IPS DF 4.7 (cell line): ENCODE data around the gene HOXD3.

Source experiments
- DNase-seq: peaks from one replicate; pipeline ENCODE4 v3.0.0-alpha.2; 2013; ENCODE audit warnings: low spot score; ENCODE audit errors: extremely low read depth

HOXD3 gene

DNA sequence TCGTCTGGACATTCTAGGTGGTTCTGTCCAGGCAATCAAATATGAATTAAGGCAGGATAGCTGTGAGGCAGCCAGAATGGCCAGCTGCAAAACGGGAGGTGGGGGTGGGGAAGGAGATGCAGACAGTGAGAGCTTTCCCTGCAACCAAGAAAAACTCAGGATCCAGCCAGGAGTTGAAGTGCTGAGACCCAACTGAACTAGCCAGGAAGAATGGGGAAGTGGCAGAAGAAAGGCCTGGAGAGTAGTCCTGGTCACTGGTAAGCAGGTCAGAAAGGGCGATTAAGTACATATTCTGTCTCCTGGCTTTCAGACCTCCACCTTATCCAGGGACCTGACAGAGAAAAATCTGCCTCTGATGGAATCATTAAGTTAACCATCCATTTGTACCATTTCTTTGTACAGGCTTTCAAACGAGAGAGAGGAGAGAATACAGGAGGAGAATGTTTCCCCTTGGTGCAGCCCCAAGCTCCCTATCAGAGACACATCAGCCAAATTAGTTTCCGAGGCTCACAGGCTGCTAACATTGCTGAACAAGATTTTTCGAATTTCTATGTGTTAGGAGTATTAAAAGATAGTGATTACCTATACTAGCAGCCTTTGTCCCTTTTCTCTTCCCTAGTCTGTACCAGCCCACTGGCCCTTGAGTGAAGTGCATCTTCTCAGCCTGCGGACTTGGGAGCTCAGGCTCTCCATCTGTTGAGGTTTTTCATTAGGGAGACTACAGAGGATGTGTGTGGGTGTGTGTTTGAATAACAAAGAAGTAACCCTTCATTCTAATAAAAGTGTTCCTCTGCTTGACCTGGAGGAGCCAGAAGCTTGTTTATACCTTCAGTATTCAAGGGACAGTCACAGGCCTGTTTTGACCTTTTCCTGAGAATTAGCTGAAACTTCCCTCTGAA, 18.9 kb downstream of the HOXD3 start:
- DNase-seq: no peak

DNA sequence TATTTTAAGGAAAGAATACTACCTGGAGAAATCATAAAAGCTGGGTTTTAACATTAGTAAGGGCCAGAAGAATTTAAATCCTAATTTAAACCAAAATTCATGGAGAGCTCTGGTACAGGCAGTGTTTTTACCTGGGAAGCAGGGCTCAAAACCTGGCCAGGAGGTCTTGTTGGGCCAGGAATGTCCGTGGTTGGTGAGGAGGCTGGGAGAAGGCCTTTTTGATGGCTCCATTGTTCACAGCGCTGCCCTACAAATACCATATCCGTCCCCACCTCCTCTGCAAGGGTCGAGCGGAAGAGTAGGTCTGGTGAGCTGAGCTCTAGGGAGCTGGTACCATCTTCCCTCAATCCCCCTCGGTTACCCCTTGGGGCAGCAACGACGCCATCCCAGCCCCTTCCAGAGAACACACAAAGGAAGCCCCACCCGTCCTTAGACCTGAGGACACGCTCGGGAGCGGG, 20.5 kb downstream of the HOXD3 start:
- DNase-seq: no peak

DNA sequence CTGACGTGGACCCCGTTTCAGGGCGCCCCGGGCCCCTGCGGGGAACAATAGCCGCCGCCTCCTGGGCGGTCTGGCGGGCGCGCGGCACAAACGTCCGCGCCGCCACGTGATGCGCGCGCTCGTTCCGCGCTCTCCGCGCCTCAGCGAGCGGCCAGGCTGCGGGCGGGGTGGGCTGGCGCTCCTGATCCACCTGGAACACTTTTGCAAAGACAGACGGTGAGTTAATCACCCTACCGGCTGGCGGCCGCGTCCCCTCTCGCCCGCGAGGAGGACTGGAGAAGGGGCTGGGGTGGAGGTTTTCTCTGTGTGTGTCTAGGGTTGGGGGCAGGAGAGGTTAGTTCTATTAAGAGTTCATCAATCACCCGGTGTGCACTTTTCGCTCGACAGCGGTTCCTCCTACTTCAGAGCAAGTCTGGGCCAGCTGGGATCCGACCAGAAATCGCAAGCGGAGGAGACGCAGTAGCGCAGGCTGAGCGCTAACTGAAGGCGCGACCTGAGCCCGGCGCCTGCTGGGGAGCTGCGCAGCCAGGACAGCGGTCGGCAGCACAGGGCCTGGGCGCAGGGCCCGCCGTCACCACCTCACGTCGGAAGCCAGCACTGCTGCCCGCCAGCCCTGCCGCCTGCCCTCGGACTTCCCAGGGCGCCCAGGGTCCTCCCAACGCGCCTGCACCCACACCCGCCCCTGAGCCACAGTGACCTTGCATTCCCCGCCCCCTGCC, 21.1 kb downstream of the HOXD3 start:
- DNase-seq: no peak

DNA sequence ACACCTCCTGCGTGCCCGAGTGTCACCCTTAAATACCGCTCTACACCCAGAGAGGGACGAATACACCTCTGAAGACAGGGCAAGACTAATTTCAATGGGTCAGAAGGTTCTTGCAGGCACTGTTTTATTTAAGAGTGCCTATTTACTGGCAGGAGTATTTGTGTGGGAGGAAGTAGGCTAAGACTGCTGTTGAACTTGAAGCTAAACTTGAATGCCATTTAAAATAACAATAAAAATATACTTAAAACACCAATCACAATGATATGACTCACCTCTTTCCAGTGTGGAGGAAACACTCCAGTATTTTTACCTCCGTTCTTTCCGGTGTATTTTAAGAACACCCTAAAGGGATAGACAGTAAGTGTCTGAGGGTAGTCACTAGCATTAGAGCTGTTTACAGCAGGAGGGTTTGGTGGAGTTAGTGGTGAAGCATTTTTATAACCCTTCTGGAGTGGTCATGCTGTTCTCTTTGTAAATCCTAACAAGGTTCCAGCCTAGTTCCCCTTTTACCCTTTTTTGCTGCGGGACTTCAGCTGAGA, 21.7 kb downstream of the HOXD3 start:
- DNase-seq: no peak

DNA sequence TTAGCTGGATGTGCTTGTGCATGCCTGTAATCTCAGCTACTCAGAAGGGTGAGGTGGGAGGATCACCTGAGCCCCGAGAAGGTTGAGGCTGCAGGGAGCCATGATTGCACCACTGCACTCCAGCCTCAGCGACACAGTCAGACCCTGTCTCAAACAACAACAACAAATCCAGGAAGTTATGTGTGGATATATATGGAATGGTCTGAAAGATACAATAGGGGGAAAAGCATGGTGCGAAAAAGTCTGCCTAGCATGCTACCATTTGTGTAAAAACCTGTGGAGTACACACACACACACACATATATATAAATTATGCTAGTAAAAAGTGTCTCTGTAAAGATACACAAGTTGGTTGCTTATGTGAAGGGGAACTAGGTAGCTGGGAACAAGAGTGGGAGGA, 24.4 kb downstream of the HOXD3 start:
- no peak for DNase-seq

DNA sequence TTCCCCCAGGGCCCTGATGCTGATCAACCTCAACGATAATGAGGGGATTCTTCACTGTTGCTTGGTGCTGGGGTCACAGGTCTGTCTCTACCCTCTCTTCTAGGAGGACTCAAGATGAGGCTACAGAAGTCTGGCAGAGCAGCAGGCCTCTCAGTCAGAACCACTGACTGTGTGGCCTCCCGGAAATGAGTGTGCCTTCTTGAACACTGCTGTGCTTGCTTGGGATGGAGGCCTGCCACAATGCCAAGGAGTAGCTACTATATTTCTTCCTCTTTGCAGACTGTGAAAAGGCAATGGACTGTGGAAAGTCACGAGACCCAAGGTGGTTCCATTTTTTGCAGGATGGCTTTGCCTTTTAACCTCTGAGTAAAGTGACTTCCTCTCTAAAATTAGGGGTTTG, 25.6 kb downstream of the HOXD3 start:
- DNase-seq: no peak

DNA sequence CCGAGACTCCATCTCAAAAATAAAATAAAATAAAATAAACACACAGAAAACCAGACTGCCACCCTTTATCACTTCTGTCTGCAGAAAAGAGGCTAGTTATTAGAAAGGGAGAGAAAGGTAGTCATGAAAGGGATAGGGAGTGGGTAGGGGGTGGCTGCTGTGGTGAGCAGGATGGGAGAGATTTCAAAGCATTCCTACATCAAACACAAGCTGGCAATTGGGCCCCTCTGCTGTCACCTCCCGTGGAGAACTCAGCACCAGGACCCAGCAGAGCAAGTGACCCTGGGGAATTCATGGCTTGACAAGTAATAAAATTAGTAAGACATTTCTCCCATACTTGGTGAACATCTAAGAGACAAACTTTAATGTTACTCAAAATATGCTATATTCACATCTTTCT, 27.6 kb downstream of the HOXD3 start:
- no peak for DNase-seq

DNA sequence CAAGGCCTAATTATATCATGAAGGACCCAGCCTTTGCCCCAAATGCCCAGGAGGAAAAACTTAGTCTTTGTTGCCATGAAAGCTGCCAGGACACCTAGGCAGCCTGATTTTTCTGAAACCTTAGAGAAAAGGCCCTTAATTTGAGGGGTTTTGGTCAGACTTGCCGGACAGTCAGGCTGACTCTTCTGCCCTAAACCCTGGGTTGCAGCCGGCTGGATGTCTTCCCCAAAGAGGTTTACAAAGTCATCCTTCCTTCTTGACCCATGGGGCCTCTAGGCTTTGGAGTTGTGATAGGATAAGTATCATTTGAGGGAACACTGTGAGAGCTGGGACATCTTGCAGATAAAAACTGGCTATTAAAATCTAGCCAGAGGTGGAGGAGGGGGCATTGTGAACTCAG, 28.9 kb downstream of the HOXD3 start:
- DNase-seq: no peak

DNA sequence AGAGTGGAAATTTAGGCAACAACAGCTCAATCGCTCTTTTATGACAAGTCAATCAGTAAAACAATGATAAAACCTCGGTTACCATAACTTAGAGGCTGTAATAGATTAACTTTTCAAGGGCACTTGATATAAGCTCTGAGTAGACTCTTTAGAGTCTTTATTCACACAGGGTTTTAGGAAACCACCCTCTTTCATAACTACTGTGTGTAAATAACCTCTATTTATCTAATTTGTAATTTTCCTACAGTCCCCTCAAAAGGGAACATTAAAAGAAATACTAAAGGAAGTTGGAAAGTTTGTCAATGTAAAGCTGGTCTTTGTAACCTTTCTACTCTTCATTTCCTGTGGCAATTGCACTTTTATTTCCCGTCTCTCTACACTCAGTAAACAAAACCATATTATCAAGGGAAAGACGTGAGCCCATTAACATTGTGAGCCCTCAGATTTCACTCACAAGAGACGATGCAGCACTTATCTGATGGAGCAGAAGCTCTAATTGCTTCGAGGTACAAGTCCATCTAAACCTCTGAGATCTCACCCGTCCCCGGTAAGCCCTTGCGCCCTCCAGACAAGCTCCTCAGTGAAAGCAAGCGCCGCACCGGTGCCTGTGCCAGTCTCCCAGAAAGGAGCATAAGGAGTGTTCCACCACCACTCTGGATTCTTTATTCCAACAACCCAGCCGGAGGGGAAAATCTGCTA, 30.2 kb downstream of the HOXD3 start:
- DNase-seq: no peak

DNA sequence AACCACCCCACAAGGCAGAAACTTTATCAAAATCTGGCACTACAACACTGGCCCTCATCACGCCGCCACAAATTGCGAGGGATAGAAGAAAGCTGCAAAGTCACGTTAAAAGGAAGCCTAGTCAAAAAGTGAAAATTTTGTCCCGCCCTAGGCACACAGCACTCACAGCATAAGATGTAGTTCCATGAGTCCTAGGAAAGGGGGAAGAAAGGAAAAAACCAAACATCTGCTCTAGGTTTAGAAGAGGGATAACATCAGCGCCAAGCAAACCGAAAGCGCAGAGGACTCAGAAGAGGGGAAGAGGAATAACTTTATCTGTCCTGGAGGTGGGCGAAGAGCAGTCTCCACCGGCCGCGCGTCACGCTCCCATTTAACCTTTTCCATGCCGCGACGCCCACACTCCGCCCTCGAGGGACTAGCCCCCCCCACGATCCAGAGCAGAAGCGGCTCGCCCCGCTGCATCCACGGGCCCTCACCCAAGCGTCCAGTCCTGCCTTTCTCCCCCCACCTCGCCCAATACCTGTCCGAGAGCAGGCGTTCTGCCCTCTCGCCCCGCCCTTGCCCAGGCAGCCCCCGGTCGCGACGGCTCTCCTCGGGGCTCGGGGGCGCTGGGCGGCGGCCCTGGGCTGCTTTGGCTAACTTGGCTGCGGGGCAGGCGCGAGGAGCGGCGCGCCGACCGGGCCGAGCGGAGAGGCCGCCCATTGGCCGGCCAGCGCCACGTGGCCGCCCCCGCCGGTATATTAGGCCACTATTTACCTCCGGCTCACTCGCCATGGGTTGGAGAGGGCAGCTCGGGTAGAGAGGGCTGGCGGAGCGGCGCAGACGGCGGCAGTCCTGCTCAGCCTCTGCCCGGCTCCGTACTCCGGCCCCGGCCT, 31.0 kb downstream of the HOXD3 start, which contains the start of gene HOXD1:
HOXD1 (plus strand) TSS at position 770 of the 875 bp plus-strand sequence. CDS start 134 bp downstream, outside the sequence.
- no peak for DNase-seq

DNA sequence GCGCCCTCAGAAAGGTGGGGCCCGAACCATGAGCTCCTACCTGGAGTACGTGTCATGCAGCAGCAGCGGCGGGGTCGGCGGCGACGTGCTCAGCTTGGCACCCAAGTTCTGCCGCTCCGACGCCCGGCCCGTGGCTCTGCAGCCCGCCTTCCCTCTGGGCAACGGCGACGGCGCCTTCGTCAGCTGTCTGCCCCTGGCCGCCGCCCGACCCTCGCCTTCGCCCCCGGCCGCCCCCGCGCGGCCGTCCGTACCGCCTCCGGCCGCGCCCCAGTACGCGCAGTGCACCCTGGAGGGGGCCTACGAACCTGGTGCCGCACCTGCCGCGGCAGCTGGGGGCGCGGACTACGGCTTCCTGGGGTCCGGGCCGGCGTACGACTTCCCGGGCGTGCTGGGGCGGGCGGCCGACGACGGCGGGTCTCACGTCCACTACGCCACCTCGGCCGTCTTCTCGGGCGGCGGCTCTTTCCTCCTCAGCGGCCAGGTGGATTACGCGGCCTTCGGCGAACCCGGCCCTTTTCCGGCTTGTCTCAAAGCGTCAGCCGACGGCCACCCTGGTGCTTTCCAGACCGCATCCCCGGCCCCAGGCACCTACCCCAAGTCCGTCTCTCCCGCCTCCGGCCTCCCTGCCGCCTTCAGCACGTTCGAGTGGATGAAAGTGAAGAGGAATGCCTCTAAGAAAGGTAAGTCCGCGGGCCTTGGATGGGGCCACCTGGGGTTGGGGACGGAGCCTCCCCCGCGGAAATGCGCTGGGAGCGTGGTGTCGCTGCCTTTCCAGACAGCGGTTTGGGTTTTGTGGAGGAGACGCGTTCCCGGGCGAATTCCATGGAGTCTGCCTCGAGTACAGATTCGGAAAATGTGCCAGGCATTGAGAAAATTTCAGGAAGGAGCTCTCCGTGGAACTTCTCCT, 31.9 kb downstream of the HOXD3 start:
- no peak for DNase-seq

DNA sequence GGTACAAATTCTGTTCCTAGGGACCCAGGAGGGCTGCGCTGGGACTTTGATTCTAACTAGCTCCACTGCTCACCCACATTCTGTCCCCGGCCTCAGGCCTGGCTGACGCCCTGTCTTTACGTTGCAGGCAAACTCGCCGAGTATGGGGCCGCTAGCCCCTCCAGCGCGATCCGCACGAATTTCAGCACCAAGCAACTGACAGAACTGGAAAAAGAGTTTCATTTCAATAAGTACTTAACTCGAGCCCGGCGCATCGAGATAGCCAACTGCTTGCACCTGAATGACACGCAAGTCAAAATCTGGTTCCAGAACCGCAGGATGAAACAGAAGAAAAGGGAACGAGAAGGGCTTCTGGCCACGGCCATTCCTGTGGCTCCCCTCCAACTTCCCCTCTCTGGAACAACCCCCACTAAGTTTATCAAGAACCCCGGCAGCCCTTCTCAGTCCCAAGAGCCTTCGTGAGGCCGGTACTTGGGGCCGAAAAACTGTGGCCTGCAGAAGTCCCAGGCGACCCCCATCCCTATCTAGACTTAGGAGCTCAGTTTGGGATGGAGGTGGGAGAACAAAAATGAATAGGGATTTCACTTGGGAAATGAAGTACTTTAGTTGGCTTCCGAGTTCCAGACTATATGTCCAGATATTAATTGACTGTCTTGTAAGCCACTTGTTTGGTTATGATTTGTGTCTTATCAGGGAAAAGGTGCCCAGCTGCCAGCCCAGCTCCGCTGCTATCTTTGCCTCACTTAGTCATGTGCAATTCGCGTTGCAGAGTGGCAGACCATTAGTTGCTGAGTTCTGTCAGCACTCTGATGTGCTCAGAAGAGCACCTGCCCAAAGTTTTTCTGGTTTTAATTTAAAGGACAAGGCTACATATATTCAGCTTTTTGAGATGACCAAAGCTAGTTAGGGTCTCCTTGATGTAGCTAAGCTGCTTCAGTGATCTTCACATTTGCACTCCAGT, 32.9 kb downstream of the HOXD3 start:
- no peak for DNase-seq

DNA sequence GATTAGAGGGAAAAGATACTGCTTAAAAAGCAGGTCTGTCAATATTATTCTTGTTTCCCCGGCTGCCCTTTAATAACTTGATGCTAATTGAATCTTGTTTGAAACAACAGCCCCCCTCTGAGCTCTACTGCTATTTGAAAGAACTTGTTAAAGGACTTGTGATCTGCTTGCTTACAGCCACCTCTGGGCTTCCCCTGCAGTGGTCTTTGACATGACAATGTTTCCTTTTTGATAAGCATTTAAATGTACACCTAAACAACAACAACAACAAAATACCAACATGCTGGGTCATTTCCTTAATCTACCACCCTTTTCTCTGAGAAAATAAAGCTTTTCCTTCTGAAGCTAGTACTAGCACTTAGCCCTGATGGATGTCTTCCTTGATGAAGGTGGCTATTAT, 35.2 kb downstream of the HOXD3 start:
- DNase-seq: no peak

DNA sequence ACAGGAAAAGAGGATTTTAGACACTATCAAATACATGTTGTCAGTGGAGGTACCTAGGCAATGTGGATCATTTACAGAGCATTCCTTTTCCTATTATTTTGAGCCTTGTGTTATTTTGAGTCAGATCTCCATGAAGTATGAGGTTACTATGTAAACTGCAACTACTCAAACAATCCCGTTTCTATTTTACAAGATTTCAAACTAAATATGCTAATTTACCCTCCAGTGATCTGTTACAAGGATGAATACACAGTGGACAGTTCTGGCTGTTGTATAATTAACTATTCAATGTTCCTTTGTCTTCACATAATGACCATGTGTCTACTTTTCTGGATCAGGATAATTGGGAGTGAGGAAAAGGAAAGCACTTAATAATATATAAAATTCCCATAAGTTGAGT, 35.9 kb downstream of the HOXD3 start:
- DNase-seq: no peak

DNA sequence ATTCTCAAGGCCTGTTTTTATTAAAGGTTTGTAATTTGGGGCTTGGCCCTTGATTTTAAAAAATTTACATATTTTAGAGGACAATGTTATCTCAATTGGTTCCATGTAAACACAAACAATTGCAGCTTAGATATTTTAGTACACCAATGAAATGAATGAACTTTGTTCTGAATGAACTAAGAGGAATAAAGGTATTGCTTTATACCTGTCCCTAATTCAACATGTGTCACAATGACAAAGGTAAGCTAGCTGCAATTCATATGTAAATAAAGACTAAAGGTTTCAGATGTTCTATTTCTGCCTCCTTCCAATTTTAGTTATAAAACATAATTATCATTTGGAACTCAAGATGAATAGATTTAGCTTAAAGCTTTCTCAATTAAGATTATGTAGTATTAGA, 42.8 kb downstream of the HOXD3 start:
- no peak for DNase-seq

DNA sequence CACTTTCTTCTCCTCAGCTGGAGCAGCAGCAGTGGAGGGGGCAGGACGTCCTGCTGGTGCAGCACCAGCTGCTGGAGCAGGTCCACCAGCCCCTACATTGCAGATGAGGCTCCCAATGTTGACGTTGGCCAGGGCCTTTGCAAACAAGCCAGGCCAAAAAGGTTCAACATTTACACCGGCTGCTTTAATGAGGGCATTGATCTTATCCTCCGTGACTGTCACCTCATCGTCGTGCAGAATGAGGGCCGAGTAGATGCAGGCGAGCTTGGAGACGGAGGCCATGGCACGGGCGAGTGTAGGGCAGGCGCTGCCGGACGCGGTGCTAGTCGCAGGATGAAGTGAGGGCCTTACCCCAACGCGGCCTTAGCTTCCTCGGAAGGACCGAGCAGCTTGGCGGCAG, 43.9 kb downstream of the HOXD3 start:
- DNase-seq: no peak

DNA sequence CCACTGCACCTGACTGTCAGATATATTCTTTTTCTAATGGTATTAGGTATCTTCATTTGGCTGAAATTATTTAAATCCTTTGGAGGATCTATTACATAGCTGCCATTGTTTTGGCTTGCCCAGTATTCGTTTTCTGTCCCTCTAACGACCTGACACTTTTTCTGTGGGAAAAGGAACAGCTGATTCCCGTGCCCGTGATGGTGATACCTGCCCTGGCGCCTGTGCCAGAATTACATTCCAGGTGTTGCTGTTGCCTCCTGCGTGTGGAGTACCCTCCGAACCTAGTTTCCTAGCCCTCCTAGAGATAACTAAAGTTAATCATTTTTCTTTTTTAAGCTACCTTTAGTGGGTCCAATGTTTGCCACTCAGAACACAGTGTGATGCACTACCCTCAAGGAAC, 45.4 kb downstream of the HOXD3 start:
- no peak for DNase-seq

DNA sequence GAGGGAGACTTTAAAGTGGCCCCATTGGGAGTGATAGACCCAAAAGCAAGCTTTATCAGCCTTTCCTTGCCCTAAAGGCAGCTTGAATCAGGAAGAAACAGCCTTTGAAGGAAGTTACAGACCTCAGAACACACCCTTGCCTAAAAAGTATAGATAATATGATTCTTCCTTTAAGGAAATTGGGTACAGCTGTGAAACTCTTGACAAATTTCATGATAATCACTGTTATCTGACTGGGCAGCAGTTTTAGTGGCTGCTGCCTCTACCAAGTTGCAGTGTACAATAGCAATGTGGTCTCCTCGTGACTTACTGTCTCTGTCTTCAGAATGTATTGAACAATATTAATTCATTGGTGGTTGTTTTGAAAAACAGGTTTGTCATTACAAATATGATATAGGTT, 48.0 kb downstream of the HOXD3 start:
- DNase-seq: no peak

DNA sequence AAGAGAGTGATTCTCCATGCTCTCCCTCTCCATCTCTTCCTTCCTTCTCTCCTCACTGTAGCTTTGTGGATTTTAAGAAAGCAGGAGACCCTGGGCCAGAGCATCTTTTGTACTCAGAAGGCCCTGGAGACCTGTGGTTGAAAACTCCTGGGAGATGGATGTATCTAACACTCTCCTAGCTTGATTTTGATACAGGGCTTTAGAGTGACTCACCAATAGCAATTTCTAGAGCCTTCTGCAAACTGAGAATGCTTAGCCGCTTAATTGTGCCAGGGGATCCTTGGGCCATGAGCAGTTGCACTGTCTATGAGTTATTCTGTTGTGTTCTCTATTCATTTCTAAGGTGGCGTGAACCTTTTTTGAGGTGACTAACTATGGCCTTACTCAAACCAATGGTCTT, 49.0 kb downstream of the HOXD3 start:
- no peak for DNase-seq
